Measurements from ENCODE around the gene XYLT1. TPM values are rescaled to one million over a fixed set of nuclear protein-coding genes. Genes with fewer than 3 reads are reported as not detected.

Gene XYLT1
- polyA plus RNA-seq, 4 donors: 6.9 to 8.0 (median 7.2) TPM

DNA sequence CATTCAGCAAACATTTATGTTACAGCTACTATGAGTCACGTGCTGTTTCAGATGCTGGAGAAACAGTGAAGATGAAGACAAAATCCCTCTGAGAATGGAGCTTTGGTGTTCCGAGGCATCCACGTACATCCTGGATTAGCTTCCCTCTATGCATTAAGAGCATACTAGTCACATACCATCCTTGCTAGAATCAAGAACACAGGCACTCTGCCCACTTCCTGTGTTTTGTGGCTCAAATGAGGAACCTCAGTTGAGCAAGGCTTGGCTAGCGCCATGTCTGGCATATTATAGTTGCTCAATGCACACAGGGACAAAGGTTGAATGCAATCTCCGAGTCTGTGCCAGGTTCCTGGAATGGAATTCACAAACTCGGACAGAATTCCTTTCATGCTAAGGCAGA is 297.5 kb downstream of the XYLT1 start:
- DNase-seq (ENCODE audit: low read depth in 4 of 4, low spot score in 2 of 4): no peak

GRCh38 chr16:17171250-17172143 is 299.3 kb downstream of the XYLT1 start:
- no peak for DNase-seq (ENCODE audit: low read depth in 4 of 4, low spot score in 2 of 4)

DNA sequence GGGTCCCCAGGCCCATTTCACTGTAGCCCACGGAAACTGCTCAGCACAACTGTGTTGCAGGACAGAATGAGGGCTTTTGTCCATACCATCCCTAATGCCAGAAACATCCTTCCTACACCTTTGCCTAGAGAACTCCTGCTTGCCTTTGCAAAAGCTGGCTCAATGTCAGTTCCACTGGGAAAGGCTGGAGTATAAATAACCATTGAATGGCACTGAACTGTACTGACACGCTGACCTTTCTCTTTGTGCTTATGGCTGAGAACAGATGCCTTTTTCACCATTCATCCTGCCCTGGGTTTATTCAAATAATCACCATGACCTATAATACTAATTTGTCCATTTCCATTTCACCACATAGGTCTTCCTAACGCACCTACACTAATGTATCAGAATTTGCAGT is 300.3 kb downstream of the XYLT1 start:
- no peak for DNase-seq (ENCODE audit: low read depth in 4 of 4, low spot score in 2 of 4)

DNA sequence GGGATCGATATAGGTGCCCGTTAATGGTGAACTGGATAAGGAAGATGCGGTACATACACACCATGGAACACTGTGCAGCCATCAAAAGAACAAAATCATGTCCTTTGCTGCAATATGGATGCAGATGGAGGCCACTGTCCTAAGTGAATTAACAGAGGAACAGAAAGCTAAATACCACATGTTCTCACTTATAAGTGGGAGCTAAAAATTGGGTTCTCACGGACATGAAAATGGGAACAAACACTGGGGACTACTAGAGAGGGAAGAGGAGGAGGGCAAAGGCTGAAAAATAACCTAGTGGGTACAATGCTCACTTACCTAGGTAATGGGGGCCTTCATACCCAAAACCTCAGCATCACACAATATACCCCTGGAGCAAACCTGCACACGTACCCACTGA is 302.6 kb downstream of the XYLT1 start:
- DNase-seq (ENCODE audit: low read depth in 4 of 4, low spot score in 2 of 4): no peak

DNA sequence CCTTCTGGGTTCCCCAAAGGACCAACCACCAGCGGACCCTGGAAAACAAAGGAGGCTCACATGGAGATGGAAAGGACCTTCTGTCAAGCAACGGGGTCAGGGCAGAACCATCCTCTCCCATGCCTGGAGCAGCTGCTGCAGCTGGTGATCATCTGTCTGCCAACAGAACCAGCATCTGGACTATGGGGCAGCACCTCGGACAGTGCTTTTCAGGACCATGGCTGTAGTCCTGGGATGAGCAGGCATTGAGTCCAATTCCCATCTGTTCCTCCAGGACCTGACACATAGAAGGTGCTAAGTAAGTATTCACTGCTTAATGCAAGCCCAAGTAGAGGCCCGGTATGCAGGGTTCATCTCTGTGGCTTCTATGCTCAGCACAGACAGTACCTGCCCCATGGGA is 304.7 kb downstream of the XYLT1 start:
- DNase-seq (ENCODE audit: low read depth in 4 of 4, low spot score in 2 of 4): no peak

DNA sequence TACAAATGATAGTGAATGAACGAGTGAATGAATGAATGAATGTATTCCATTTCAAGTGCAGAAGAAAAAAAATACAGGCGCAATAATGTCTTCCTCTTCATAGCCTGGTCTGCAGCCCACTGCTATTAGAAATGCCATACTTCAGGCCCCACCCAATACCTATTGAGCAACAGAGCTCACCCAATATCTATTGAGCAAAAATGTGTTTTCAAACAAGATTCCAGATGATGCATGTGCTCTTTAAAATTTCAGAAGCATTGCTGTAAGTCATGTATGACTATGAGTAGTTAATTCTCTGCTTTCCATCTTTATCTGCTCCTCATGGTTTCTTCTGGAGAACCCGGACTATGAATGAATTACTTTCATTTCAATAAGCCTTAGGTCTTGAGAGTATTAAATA is 308.2 kb downstream of the XYLT1 start:
- DNase-seq (ENCODE audit: low read depth in 4 of 4, low spot score in 2 of 4): no peak

DNA sequence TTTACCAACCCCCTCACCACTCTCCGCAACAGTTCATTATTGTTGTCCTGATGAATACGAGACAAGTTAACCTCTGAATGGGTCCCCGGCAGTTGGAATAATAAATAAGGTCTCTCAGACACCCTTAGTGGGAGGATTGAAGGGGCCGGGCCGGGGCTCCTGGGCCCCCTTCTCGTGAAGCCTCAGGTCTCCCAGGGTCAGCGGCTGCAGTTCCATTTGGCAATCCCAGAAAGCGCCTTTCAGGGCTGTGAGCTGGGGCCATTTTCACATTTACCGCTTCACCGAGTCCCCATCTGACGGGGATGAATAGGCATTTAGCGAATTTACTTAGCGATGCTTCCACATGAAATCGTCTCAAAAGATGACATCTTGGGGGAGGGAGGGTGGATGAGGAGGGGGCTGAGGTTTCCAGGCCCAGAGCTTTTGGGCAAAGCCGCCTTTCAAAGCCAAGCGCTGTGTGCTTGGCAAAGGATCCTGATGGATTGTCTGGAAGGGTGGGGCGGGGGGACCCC is 309.8 kb downstream of the XYLT1 start:
- no peak for DNase-seq (ENCODE audit: low read depth in 4 of 4, low spot score in 2 of 4)

DNA sequence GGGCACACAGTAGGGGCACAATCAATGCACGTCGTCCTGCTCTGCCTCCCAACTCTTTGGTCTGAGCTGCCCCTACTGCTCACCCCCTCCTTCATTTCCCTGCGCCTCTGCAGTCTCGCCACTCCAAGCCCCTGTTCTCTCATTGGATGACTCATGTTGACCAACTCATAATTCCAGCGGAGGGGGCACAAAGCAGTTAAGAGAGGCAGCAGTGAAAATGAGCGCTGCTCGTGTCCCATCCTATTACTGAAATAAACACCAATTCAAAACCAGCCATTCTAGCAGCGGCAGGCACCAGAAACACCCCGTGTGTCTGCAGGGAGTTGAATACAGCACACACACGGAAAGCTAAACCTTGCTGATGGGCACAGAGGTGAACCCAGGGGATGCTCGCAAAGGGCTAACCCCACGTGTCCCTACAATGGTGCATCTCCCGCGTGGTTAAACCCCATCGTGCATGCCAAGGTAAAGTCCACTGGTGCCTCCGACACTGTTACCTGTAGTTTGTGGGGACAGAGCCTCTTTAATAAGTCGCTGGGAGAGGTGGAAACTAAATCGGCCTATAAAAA is 310.4 kb downstream of the XYLT1 start:
- DNase-seq (ENCODE audit: low read depth in 4 of 4, low spot score in 2 of 4): no peak

GRCh38 chr16:17159617-17160016 is 311.1 kb downstream of the XYLT1 start:
- no peak for DNase-seq (ENCODE audit: low read depth in 4 of 4, low spot score in 2 of 4)

- no peak for DNase-seq (ENCODE audit: low read depth in 4 of 4, low spot score in 2 of 4)
Measured at GRCh38 chr16:17155936-17156335, 314.8 kb downstream of the XYLT1 start.

- no peak for DNase-seq (ENCODE audit: low read depth in 4 of 4, low spot score in 2 of 4)
Measured at GRCh38 chr16:17155485-17155884, 315.3 kb downstream of the XYLT1 start.

DNA sequence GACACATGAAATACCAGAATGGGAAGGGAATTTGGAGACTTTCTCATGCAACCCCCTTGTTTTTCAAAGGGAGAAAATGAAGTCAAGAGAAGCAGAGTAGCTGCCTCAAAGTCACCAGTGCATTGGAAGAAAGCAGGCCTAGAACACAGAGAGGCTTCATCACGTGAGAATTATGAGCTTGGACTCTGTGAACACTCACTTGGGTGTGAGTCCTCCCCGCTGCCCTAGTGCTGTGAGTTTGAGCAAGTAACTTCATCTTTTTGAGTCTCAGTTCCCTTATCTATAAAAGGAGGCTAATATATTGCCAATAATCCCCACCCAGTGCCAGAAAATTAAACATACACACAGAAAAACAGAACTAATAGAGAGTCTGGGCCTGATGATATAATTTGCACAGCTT is 315.8 kb downstream of the XYLT1 start:
- DNase-seq (ENCODE audit: low read depth in 4 of 4, low spot score in 2 of 4): no peak

DNA sequence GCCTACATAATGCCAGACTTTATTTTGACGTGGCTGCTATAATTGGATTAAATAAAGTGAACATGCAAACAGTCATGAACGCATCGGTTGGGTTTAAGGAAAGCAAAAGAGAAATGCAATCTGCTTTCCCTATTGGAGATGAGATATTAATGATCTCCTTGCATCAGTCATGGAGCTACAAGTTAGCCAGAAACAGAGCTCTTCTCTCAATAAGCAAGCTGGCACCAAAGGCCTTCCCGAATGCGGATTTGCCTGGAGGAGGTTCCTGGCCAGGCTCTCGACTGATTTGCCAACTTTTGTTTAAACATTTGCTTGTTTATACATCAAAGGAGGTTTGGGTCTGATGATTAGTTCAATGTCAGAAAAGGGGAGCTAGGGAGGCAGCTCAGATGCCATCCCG is 318.4 kb downstream of the XYLT1 start:
- DNase-seq (ENCODE audit: low read depth in 4 of 4, low spot score in 2 of 4): no peak

- no peak for DNase-seq (ENCODE audit: low read depth in 4 of 4, low spot score in 2 of 4)
Measured at GRCh38 chr16:17151335-17151734, 319.4 kb downstream of the XYLT1 start.

GRCh38 chr16:17149904-17150483 is 320.8 kb downstream of the XYLT1 start:
- DNase-seq (ENCODE audit: low read depth in 4 of 4, low spot score in 2 of 4): peak in 2 of 4 donors; percentile 7 to 18

DNA sequence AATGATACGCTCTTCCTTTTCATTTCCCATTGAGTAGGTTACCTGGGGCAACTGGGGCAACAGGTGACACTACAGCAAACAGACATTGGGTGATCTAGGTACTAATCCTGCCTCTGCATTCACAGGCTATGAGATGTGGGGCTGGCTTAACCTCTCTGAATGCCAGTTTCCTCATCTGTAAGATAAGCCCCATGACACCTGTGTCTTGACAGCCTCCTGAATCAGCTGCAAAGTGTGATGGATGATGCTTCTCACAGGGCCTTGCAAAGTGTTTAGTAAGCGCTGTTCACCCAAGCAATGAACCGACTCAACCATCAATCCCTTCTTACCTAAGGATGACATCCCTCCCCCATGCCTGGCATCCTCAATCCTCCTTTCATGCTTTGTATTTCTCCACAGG is 322.8 kb downstream of the XYLT1 start:
- no peak for DNase-seq (ENCODE audit: low read depth in 4 of 4, low spot score in 2 of 4)

- DNase-seq (ENCODE audit: low read depth in 4 of 4, low spot score in 2 of 4): no peak
Measured at GRCh38 chr16:17145029-17145428, 325.7 kb downstream of the XYLT1 start.

GRCh38 chr16:17144431-17144830 is 326.3 kb downstream of the XYLT1 start:
- no peak for DNase-seq (ENCODE audit: low read depth in 4 of 4, low spot score in 2 of 4)

- no peak for DNase-seq (ENCODE audit: low read depth in 4 of 4, low spot score in 2 of 4)
Measured at GRCh38 chr16:17143546-17144419, 327.0 kb downstream of the XYLT1 start.

DNA sequence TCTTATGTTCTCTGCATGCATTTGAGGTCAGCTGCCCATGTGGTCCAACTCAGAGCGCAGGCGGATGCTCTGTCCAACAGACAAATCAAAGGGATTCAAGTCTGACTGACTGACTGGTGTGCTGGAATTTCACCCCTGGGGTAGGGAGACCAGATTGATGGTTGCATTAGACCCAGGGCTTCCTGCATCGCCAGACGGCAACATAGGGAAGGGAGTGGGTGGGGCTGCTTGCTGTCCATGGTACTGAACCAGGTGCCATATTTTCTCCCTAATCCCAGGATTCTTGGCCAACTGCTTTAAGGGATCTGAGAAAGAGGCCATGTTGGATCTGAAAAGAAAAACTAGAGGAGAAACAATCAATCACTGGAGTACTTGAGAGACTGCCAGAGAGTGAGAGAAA is 332.0 kb downstream of the XYLT1 start:
- peak in 2 of 4 donors; percentile 1 to 23 for DNase-seq (ENCODE audit: low read depth in 4 of 4, low spot score in 2 of 4)

GRCh38 chr16:17135439-17135838 is 335.3 kb downstream of the XYLT1 start:
- DNase-seq (ENCODE audit: low read depth in 4 of 4, low spot score in 2 of 4): no peak
